Measurements from ENCODE around the gene EDRF1.

- no peak for TF ChIP-seq POLR2A (IDR thresholded peaks at IDR 0.05; ENCODE audit: extremely low read depth, insufficient read length)
- TF ChIP-seq CTCF (IDR thresholded peaks at IDR 0.05; ENCODE audit: low read depth, low read length): no peak
Measured at GRCh38 chr10:125775491-125776106, 56.1 kb downstream of the EDRF1 start, which contains the start of gene MMP21.
